ENCODE data around the gene CCT6B. TPM values are rescaled to one million over a fixed set of nuclear protein-coding genes. Genes with fewer than 3 reads are reported as not detected.

CCT6B gene
- polyA plus RNA-seq, 1 donor from 2014 or later: 2.1 TPM

- Histone ChIP-seq H3F3A (ENCODE audit: insufficient read depth, low read length, poor library complexity, severe bottlenecking) (no peaks in the 10 kb centered on the region), H3K9ac (ENCODE audit: low read length) (no peak overlapping the region), H3K9me3 (ENCODE audit: low read length) (no peaks in the 10 kb centered on the region), H3K4me3 (ENCODE audit: low read length) (no peak overlapping the region), H3K27ac (ENCODE audit: low read length) (no peak overlapping the region), H3K36me3 (ENCODE audit: insufficient read depth, low read length) (no peaks in the 10 kb centered on the region), H3K9me2 (ENCODE audit: insufficient read depth, low read length) (no peaks in the 10 kb centered on the region), H4K20me1 (ENCODE audit: insufficient read depth) (no peaks in the 10 kb centered on the region), H3K4me2 (ENCODE audit: low read length) (no peak overlapping the region), H2AFZ (ENCODE audit: low read depth, low read length) (no peak overlapping the region), H3K27me3 (ENCODE audit: insufficient read depth, low read depth, low read length) (no peaks in the 10 kb centered on the region), H3K79me2 (replicated peaks; ENCODE audit: insufficient read depth, low read length) (no peaks in the 10 kb centered on the region)
- no peak for TF ChIP-seq RAD21 (conservative IDR thresholded peaks at IDR 0.05)
These were observed 43.9 kb downstream of the CCT6B start for GRCh38 chr17:34917381-34917780.

GRCh38 chr17:34916120-34916519 is 45.1 kb downstream of the CCT6B start:
- Histone ChIP-seq H3K27ac (ENCODE audit: low read length) (no peak overlapping the region), H4K20me1 (ENCODE audit: insufficient read depth) (no peaks in the 10 kb centered on the region), H3K4me3 (ENCODE audit: low read length) (no peak overlapping the region), H3K9ac (ENCODE audit: low read length) (no peak overlapping the region), H3K4me2 (ENCODE audit: low read length) (no peak overlapping the region), H3K36me3 (ENCODE audit: insufficient read depth, low read length) (no peaks in the 10 kb centered on the region), H3K9me2 (ENCODE audit: insufficient read depth, low read length) (no peaks in the 10 kb centered on the region), H3K27me3 (ENCODE audit: insufficient read depth, low read depth, low read length) (no peaks in the 10 kb centered on the region), H3K79me2 (replicated peaks; ENCODE audit: insufficient read depth, low read length) (no peaks in the 10 kb centered on the region), H3K9me3 (ENCODE audit: low read length) (no peaks in the 10 kb centered on the region), H3F3A (ENCODE audit: insufficient read depth, low read length, poor library complexity, severe bottlenecking) (no peaks in the 10 kb centered on the region), H2AFZ (ENCODE audit: low read depth, low read length) (no peak overlapping the region)
- TF ChIP-seq RAD21 (conservative IDR thresholded peaks at IDR 0.05): no peak
- TF ChIP-seq EP300 (conservative IDR thresholded peaks at IDR 0.05; ENCODE audit: poor library complexity, severe bottlenecking): no peak
- no peak for TF ChIP-seq EZH2 (IDR thresholded peaks at IDR 0.05; ENCODE audit: borderline replicate concordance, insufficient read depth, low read length, poor library complexity, severe bottlenecking)

- no peaks in the 10 kb centered on the region for H3K36me3 ChIP-seq (ENCODE audit: insufficient read depth, low read length)
- no peaks in the 10 kb centered on the region for H3F3A ChIP-seq (ENCODE audit: insufficient read depth, low read length, poor library complexity, severe bottlenecking)
- no peak overlapping the region for H3K4me3 ChIP-seq (ENCODE audit: low read length)
- no peaks in the 10 kb centered on the region for H3K9me2 ChIP-seq (ENCODE audit: insufficient read depth, low read length)
- no peak overlapping the region for H3K9ac ChIP-seq (ENCODE audit: low read length)
- TF ChIP-seq MXI1 (conservative IDR thresholded peaks at IDR 0.05; ENCODE audit: poor library complexity, severe bottlenecking) (no peak), EZH2 (IDR thresholded peaks at IDR 0.05; ENCODE audit: borderline replicate concordance, insufficient read depth, low read length, poor library complexity, severe bottlenecking) (no peak), RAD21 (conservative IDR thresholded peaks at IDR 0.05) (no peak), REST (IDR thresholded peaks at IDR 0.05; ENCODE audit: borderline replicate concordance) (no peak), EP300 (conservative IDR thresholded peaks at IDR 0.05; ENCODE audit: poor library complexity, severe bottlenecking) (no peak), TAF1 (IDR thresholded peaks at IDR 0.05; ENCODE audit: low read depth) (no peak), POLR2AphosphoS5 (IDR thresholded peaks at IDR 0.05) (no peak), SMC3 (conservative IDR thresholded peaks at IDR 0.05; ENCODE audit: poor library complexity) (no peak), CTCF (IDR thresholded peaks at IDR 0.05; ENCODE audit: poor library complexity, severe bottlenecking) (no peak)
- no peaks in the 10 kb centered on the region for H3K27me3 ChIP-seq (ENCODE audit: insufficient read depth, low read depth, low read length)
- H3K9me3 ChIP-seq (ENCODE audit: low read length): no peaks in the 10 kb centered on the region
- H2AFZ ChIP-seq (ENCODE audit: low read depth, low read length): no peak overlapping the region
- H4K20me1 ChIP-seq (ENCODE audit: insufficient read depth): no peaks in the 10 kb centered on the region
- no peak overlapping the region for H3K27ac ChIP-seq (ENCODE audit: low read length)
- H3K79me2 ChIP-seq (replicated peaks; ENCODE audit: insufficient read depth, low read length): no peaks in the 10 kb centered on the region
- H3K4me2 ChIP-seq (ENCODE audit: low read length): no peak overlapping the region
These were observed 48.3 kb downstream of the CCT6B start for GRCh38 chr17:34913001-34913400.
